H1 (cell line): ENCODE measurements around the gene ATR. TPM values are rescaled to one million over a fixed set of nuclear protein-coding genes. Genes with fewer than 3 reads are reported as not detected.
A peak's percentile ranks its signal among the peaks of the same experiment; 100 is the strongest.

ENCODE experiments used
- BCL11A ChIP-seq, 2 experiments: IDR thresholded peaks; one replicate each; pipeline ENCODE4 v1.6.1; 2011; ENCODE audit warnings: low read depth in 2 of 2, low read length in 2 of 2, mild to moderate bottlenecking in 2 of 2
- CBX8 ChIP-seq: fragments of 300-800, 300-1000 bp; sonication (generic); IDR thresholded peaks from 2 replicates; pipeline ENCODE4 v1.7.1; 2016; ENCODE audit warnings: low read depth, low read length, borderline replicate concordance
- CREB1 ChIP-seq: IDR thresholded peaks from 2 replicates; pipeline ENCODE4 v1.6.1; 2012; ENCODE audit warnings: inconsistent platforms
- CTBP2 ChIP-seq: IDR thresholded peaks from 2 replicates; pipeline ENCODE4 v1.7.0; 2011; ENCODE audit warnings: borderline replicate concordance, mild to moderate bottlenecking, moderate library complexity, mixed read lengths, low read length; ENCODE audit not compliant: insufficient read depth, insufficient read length
- EP300 ChIP-seq, 2 experiments: IDR thresholded peaks; 1 replicate in 1 of 2; 2 replicates in 1 of 2; pipeline ENCODE4 v1.6.1; 2011 to 2012; ENCODE audit warnings: low read depth in 2 of 2, low read length in 2 of 2, mild to moderate bottlenecking in 2 of 2, borderline replicate concordance in 1 of 2, inconsistent platforms in 1 of 2, moderate library complexity in 1 of 2
- HDAC6 ChIP-seq: IDR thresholded peaks from one replicate; pipeline ENCODE4 v1.7.1; 2012; ENCODE audit warnings: low read depth, mild to moderate bottlenecking, inconsistent platforms, low read length, moderate library complexity
- NRF1 ChIP-seq: IDR thresholded peaks from 2 replicates; pipeline ENCODE4 v1.6.1; 2011; ENCODE audit warnings: mild to moderate bottlenecking, low read depth, low read length, improper control_type of control experiment
- RNF2 ChIP-seq: fragments of 200-900, 300-1000 bp; sonication (generic); IDR thresholded peaks from 2 replicates; pipeline ENCODE4 v1.7.1; 2016; ENCODE audit warnings: borderline replicate concordance, low read depth, mild to moderate bottlenecking, antibody characterized with exemption, low read length; ENCODE audit not compliant: poor library complexity, severe bottlenecking; ENCODE audit errors: missing control alignments
- SP1 ChIP-seq: IDR thresholded peaks from 2 replicates; pipeline ENCODE4 v1.6.1; 2011; ENCODE audit warnings: low read depth, low read length
- TAF7 ChIP-seq: optimal IDR thresholded peaks from 2 replicates; pipeline ENCODE3; 2011; ENCODE audit warnings: low read depth, mild to moderate bottlenecking, inconsistent platforms, low read length, moderate library complexity, borderline replicate concordance
- polyA plus RNA-seq, 7 experiments: library from polyadenylated mRNA; depleted of rRNA in 3 of 7; stranded (reverse) in 5 of 7; unstranded in 2 of 7; fragments of >200 nt in 5 of 7; fragments of 200-250 nt in 2 of 7; gene quantifications; 1 replicate in 5 of 7; 2 replicates in 1 of 7; 4 replicates in 1 of 7; pipeline versions ENCODE4 v1.2.1 to v1.2.3, GENCODE V29; 2011 to 2013; ENCODE audit warnings: missing spikeins in 2 of 7, mixed read lengths in 2 of 7
- total RNA-seq: library from RNA; stranded (reverse); fragmentation: NEBNext Ultra II Directional; extraction: Animal tissue kit (Norgen Biotek cat#: 25700); gene quantifications from 2 replicates; pipeline ENCODE4 v1.2.1, GENCODE V29; 2021
- TF ChIP-seq, protein P1 (sequence below): IDR thresholded peaks from 2 replicates; pipeline ENCODE4 v1.6.1; 2012; ENCODE audit warnings: low read length, inconsistent platforms

Gene ATR
- total and polyA plus RNA-seq, 2 of the 8 experiments (the other 6 are each of a cell fraction or from before 2014, with no cell fraction given): 8.4 to 23.2 TPM

DNA sequence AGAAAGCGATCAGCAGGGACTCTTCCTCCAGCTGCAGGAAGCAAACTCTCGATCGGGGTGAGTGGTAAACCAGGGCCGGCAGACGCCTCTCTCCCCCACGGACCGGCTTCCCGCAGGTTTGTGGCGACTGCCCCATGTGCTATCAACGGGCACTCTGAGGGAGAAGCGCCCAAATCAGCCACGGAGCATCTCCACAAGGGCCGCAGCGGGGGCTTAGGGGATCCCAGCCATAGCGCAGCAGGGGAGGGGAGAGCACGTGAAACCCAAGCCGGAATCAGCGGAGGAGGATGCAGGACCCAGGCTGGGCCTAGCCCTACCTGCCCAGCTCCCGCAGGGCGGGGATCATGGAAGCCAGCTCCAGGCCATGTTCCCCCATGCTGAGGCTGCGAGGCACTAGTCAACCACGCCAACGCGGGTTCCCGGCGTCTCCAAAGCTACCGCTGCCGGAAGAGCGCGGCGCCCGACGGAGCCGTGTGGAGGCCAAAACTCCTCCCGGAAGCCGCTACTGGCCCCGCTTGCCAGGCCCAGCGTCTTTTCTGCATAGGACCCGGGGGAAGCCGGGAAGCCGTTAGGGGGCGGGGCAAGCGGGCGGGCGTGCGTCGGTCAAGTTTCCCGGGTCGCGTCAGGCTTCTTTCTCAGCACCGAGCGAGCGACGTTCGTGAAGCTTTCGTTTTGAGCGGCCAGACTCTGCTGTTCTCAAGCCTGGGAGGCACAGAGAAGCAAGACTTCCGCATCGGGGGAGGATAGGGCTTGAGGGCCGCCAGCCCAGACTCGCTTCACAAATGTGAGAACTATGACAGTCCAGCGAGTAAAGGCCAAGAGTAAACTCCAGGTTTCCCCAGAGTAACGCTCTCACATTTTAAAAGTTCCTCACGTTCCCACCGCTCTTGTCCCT is at the start of gene ATR (continued):
- TF ChIP-seq, protein P1, sequence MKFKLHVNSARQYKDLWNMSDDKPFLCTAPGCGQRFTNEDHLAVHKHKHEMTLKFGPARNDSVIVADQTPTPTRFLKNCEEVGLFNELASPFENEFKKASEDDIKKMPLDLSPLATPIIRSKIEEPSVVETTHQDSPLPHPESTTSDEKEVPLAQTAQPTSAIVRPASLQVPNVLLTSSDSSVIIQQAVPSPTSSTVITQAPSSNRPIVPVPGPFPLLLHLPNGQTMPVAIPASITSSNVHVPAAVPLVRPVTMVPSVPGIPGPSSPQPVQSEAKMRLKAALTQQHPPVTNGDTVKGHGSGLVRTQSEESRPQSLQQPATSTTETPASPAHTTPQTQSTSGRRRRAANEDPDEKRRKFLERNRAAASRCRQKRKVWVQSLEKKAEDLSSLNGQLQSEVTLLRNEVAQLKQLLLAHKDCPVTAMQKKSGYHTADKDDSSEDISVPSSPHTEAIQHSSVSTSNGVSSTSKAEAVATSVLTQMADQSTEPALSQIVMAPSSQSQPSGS: peak; percentile 74; the same call in 1 of the 2 replicates
- TF ChIP-seq EP300 (IDR thresholded peaks at IDR 0.05; ENCODE audit: borderline replicate concordance in 1 of 2, low read depth in 2 of 2, low read length in 2 of 2): peak in 1 of 2 experiments; percentile 62; a peak in 1 of 3 replicates
- peak; percentile 85 for TF ChIP-seq CTBP2
- peak; percentile 81 for TF ChIP-seq SP1
- peak; percentile 80 for TF ChIP-seq TAF7
- TF ChIP-seq CBX8: no peak
- TF ChIP-seq CREB1: peak; percentile 77
- TF ChIP-seq HDAC6: no peak
- no peak for TF ChIP-seq BCL11A (IDR thresholded peaks at IDR 0.05; ENCODE audit: low read depth in 2 of 2, low read length in 2 of 2)
- TF ChIP-seq NRF1: peak; percentile 8; the same call in 1 of the 2 replicates
- no peak for TF ChIP-seq RNF2
